Thyroid gland (tissue), 4 donors: ENCODE results near the gene TCF7L2.

Source experiments
- CTCF ChIP-seq, 6 experiments: fragments of 200-600 bp in 3 of 6; fragments of 450-650 bp in 3 of 6; sonication (generic) in 3 of 6; IDR thresholded peaks; one replicate each; pipeline ENCODE4 v1.5.1; 2016 to 2019; ENCODE audit warnings: antibody characterized with exemption in 6 of 6, mild to moderate bottlenecking in 2 of 6, inconsistent platforms in 1 of 6, moderate library complexity in 1 of 6
- POLR2A ChIP-seq, 2 donors: fragments of 450-650 bp; IDR thresholded peaks; one replicate each; pipeline ENCODE4 v1.6.1; 2017; ENCODE audit warnings: antibody characterized with exemption in 2 of 2, mild to moderate bottlenecking in 2 of 2, moderate library complexity in 1 of 2

- TF ChIP-seq CTCF (IDR thresholded peaks at IDR 0.05) (no peak), POLR2A (IDR thresholded peaks at IDR 0.05) (no peak)
These were observed 158.9 kb downstream of the TCF7L2 start for GRCh38 chr10:113108948-113109347.
